KMS-11 (cell line): Measurements from ENCODE around the gene SIGLEC15.
"Not testable (repeated sequence)": the region's sequence is repeated elsewhere in the genome, so short reads cannot be mapped to it uniquely, and the experiment has no call there.

ENCODE experiments used
- H2AFZ ChIP-seq: fragments of 200-600 bp; sonication (generic); 2 replicates; pipeline ENCODE4 v1.6.1; 2016; ENCODE audit warnings: antibody characterized with exemption, mixed run types, low read depth
- H3K27ac ChIP-seq: fragments of 200-600 bp; sonication (generic); 2 replicates; pipeline ENCODE4 v1.6.1; 2016; ENCODE audit warnings: mild to moderate bottlenecking, mixed run types
- H3K27me3 ChIP-seq: fragments of 200-600 bp; sonication (generic); 2 replicates; pipeline ENCODE4 v1.6.1; 2017; ENCODE audit warnings: mild to moderate bottlenecking, low read depth, mixed run types, moderate library complexity; ENCODE audit not compliant: insufficient read depth
- H3K36me3 ChIP-seq: fragments of 200-600 bp; sonication (generic); 2 replicates; pipeline ENCODE4 v1.6.1; 2017; ENCODE audit warnings: mild to moderate bottlenecking, mixed run types; ENCODE audit not compliant: insufficient read depth
- H3K4me1 ChIP-seq: fragments of 200-600 bp; sonication (generic); 2 replicates; pipeline ENCODE4 v1.6.1; 2016; ENCODE audit warnings: mild to moderate bottlenecking, low read depth, mixed run types; ENCODE audit not compliant: poor library complexity, severe bottlenecking
- H3K4me2 ChIP-seq: fragments of 200-600 bp; sonication (generic); 2 replicates; pipeline ENCODE4 v1.7.0; 2016; ENCODE audit warnings: mild to moderate bottlenecking, mixed run types
- H3K4me3 ChIP-seq: fragments of 200-600 bp; sonication (generic); IDR thresholded peaks from 2 replicates; pipeline ENCODE4 v1.6.1; 2017; ENCODE audit warnings: low read depth, low read length, mixed read lengths; ENCODE audit not compliant: insufficient read depth
- H3K79me2 ChIP-seq: fragments of 200-600 bp; sonication (generic); 2 replicates; pipeline ENCODE4 v1.6.1; 2016; ENCODE audit warnings: low read depth, mixed run types; ENCODE audit not compliant: insufficient read depth
- H3K9ac ChIP-seq: fragments of 200-600 bp; sonication (generic); 2 replicates; pipeline ENCODE4 v1.6.1; 2016; ENCODE audit warnings: mild to moderate bottlenecking, mixed run types
- H4K20me1 ChIP-seq: fragments of 200-600 bp; sonication (generic); 2 replicates; pipeline ENCODE4 v1.6.1; 2016; ENCODE audit warnings: mild to moderate bottlenecking, mixed run types; ENCODE audit not compliant: insufficient read depth
- CTCF ChIP-seq: fragments of 200-600 bp; sonication (generic); conservative IDR thresholded peaks from 2 replicates; pipeline ENCODE4 v1.6.1; 2017; ENCODE audit warnings: low read depth, mild to moderate bottlenecking, antibody characterized with exemption, low read length, moderate library complexity, mixed read lengths

Gene SIGLEC15

GRCh38 chr18:45821026-45821425, 4.4 kb upstream of the SIGLEC15 start:
- no peaks in the 10 kb centered on the region for H3K79me2 ChIP-seq
- no peak overlapping the region for H3K9ac ChIP-seq
- no peaks in the 10 kb centered on the region for H3K27me3 ChIP-seq
- H2AFZ ChIP-seq = no peak overlapping the region
- H4K20me1 ChIP-seq = no peaks in the 10 kb centered on the region
- H3K4me3 ChIP-seq = no peak overlapping the region
- H3K4me2 ChIP-seq = no peak overlapping the region
- H3K4me1 ChIP-seq = no peaks in the 10 kb centered on the region
- TF ChIP-seq CTCF = no peak
- H3K27ac ChIP-seq = no peak overlapping the region
- no peaks in the 10 kb centered on the region for H3K36me3 ChIP-seq

- Histone ChIP-seq H3K79me2 (no peaks in the 10 kb centered on the region), H3K27ac (no peak overlapping the region)
- no peak for TF ChIP-seq CTCF
These were observed 3.8 kb upstream of the SIGLEC15 start for GRCh38 chr18:45821711-45822110.

GRCh38 chr18:45826084-45826483, 609 bp downstream of the SIGLEC15 start:
- Histone ChIP-seq H2AFZ (no peak overlapping the region), H4K20me1 (no peaks in the 10 kb centered on the region), H3K79me2 (no peaks in the 10 kb centered on the region), H3K9ac (no peak overlapping the region), H3K4me3 (no peak overlapping the region), H3K27me3 (no peaks in the 10 kb centered on the region), H3K4me1 (no peaks in the 10 kb centered on the region), H3K36me3 (no peaks in the 10 kb centered on the region), H3K4me2 (no peak overlapping the region), H3K27ac (no peak overlapping the region)
- TF ChIP-seq CTCF = no peak

More at GRCh38 chr18:45821711-45822110, 3.8 kb upstream of the SIGLEC15 start:
- no peak overlapping the region for H3K4me2 ChIP-seq
- no peak overlapping the region for H2AFZ ChIP-seq
- H3K9ac ChIP-seq = no peak overlapping the region
- H3K27me3 ChIP-seq = no peaks in the 10 kb centered on the region
- no peaks in the 10 kb centered on the region for H4K20me1 ChIP-seq
- no peaks in the 10 kb centered on the region for H3K36me3 ChIP-seq
- no peak overlapping the region for H3K4me3 ChIP-seq
- H3K4me1 ChIP-seq = no peaks in the 10 kb centered on the region

GRCh38 chr18:45826716-45827115, 1.2 kb downstream of the SIGLEC15 start:
- not testable (repeated sequence) for H2AFZ ChIP-seq, H3K4me2 ChIP-seq, H3K27ac ChIP-seq, H3K4me3 ChIP-seq, H3K9ac ChIP-seq, H4K20me1 ChIP-seq, H3K27me3 ChIP-seq, H3K79me2 ChIP-seq, H3K4me1 ChIP-seq, H3K36me3 ChIP-seq

- H3K9ac ChIP-seq = no peak overlapping the region
- no peak overlapping the region for H3K4me2 ChIP-seq
- H3K4me3 ChIP-seq = no peak overlapping the region
- H3K27me3 ChIP-seq = no peaks in the 10 kb centered on the region
- no peaks in the 10 kb centered on the region for H3K4me1 ChIP-seq
- no peak overlapping the region for H3K27ac ChIP-seq
- no peak overlapping the region for H2AFZ ChIP-seq
- no peaks in the 10 kb centered on the region for H3K79me2 ChIP-seq
- H4K20me1 ChIP-seq = no peaks in the 10 kb centered on the region
- TF ChIP-seq CTCF = no peak
- no peaks in the 10 kb centered on the region for H3K36me3 ChIP-seq
These were observed 3.7 kb downstream of the SIGLEC15 start for GRCh38 chr18:45828917-45829811.
